ENCODE data around the gene CDHR1.

GRCh38 chr10:84159076-84159685 lies 35.2 kb upstream of the CDHR1 start:
- TF ChIP-seq CTCF (IDR thresholded peaks at IDR 0.05 in 8 of 11, conservative IDR thresholded peaks at IDR 0.05 in 3 of 11), result no peak
- TF ChIP-seq POLR2A (IDR thresholded peaks at IDR 0.05), result no peak

Measured in spleen (tissue), 7 donors.